Natural killer cell (primary cell): ENCODE measurements around the gene EED. TPM values are rescaled to one million over a fixed set of nuclear protein-coding genes. Genes with fewer than 3 reads are reported as not detected.

ENCODE experiments used
- ATAC-seq, 3 donors: fragments of 150-1000 bp in 2 of 3; fragments of 200-7000 bp in 1 of 3; cut with Tn5 transposase; 1 replicate in 1 of 3; 2 replicates in 2 of 3; pipeline ENCODE4 v1.10.0; 2021; ENCODE audit warnings: mild to moderate bottlenecking in 2 of 3, moderate library complexity in 2 of 3
- DNase-seq, 2 donors: peaks; one replicate each; pipeline versions ENCODE4 v3.0.0 to v3.0.0-alpha.2; 2013 to 2021; ENCODE audit warnings: mixed read lengths in 1 of 2
- H3K27ac ChIP-seq: one replicate; pipeline ENCODE4 v1.5.1; 2013; ENCODE audit warnings: mild to moderate bottlenecking, low read length
- H3K27me3 ChIP-seq: one replicate; pipeline ENCODE4 v1.6.1; 2013; ENCODE audit warnings: low read length; ENCODE audit not compliant: control insufficient read depth, insufficient read depth
- H3K36me3 ChIP-seq: one replicate; pipeline ENCODE4 v1.6.1; 2013; ENCODE audit warnings: low read length; ENCODE audit not compliant: control insufficient read depth, insufficient read depth
- H3K4me1 ChIP-seq: one replicate; pipeline ENCODE4 v1.6.1; 2013; ENCODE audit warnings: low read length; ENCODE audit not compliant: control insufficient read depth, insufficient read depth
- H3K4me3 ChIP-seq: one replicate; pipeline ENCODE4 v1.5.1; 2013; ENCODE audit warnings: low read length
- H3K9me3 ChIP-seq: one replicate; pipeline ENCODE4 v1.6.1; 2013; ENCODE audit warnings: low read length; ENCODE audit not compliant: control insufficient read depth, insufficient read depth
- H3K27ac Mint-ChIP-seq, 2 donors: one replicate each; pipeline ENCODE4 v1.8.0; 2022; ENCODE audit warnings: mild to moderate bottlenecking in 2 of 2, mixed read lengths in 2 of 2, moderate library complexity in 1 of 2
- H3K27me3 Mint-ChIP-seq, 2 donors: one replicate each; pipeline ENCODE4 v1.8.0; 2022; ENCODE audit warnings: low read depth in 2 of 2, mixed read lengths in 2 of 2
- H3K36me3 Mint-ChIP-seq: one replicate; pipeline ENCODE4 v1.8.0; 2022; ENCODE audit warnings: mixed read lengths
- H3K4me1 Mint-ChIP-seq, 2 donors: one replicate each; pipeline ENCODE4 v1.8.0; 2022; ENCODE audit warnings: mixed read lengths in 2 of 2
- H3K4me3 Mint-ChIP-seq: one replicate; pipeline ENCODE4 v1.8.0; 2022; ENCODE audit warnings: mild to moderate bottlenecking, moderate library complexity, mixed read lengths
- H3K9me3 Mint-ChIP-seq, 2 donors: one replicate each; pipeline ENCODE4 v1.8.0; 2022; ENCODE audit warnings: mixed read lengths in 2 of 2
- CTCF ChIP-seq: fragments of 200-600 bp; IDR thresholded peaks from one replicate; pipeline ENCODE4 v1.8.0; 2022; ENCODE audit warnings: antibody characterized with exemption
- WGBS: methylation state at CpG from one replicate; pipeline ENCODE4 v1.1.7; 2013; ENCODE audit warnings: missing lambda C conversion rate; ENCODE audit not compliant: insufficient coverage; 5-methylcytosine and 5-hydroxymethylcytosine counted together
- intact Hi-C: fragments of 100-400 bp; cut with micrococcal nuclease; formaldehyde crosslinking; loops from one replicate; pipeline ENCODE4 v1.14.2; 2022
- total RNA-seq, 4 donors: library from RNA; stranded (reverse); fragments of 120-200 nt in 1 of 4; gene quantifications; one replicate each; pipeline versions ENCODE4 v1.2.3 to v1.2.4, GENCODE V29; 2013 to 2022

Gene EED
- total RNA-seq, 3 donors from 2014 or later (not counting 1 experiment from before 2014, with no cell fraction given), result 26.0 to 36.9 (median 34.0) TPM

GRCh38 chr11:86241956-86242535 lies 2.5 kb upstream of the EED start:
- Mint-ChIP-seq H3K9me3 (no peaks in the 10 kb centered on the region), H3K4me1 (no peaks in the 10 kb centered on the region), H3K27ac (no peak overlapping the region), H3K36me3 (no peaks in the 10 kb centered on the region), H3K27me3 (peaks cover 0 to 11% of the 10 kb centered on the region in 2 donors), H3K4me3 (no peak overlapping the region)
- Histone ChIP-seq H3K4me3 (no peak overlapping the region), H3K9me3 (no peaks in the 10 kb centered on the region), H3K36me3 (no peaks in the 10 kb centered on the region), H3K27me3 (no peaks in the 10 kb centered on the region), H3K27ac (no peak overlapping the region), H3K4me1 (peaks cover 7% of the 10 kb centered on the region)
- DNase-seq, result no peak
- intact Hi-C loops, result no loop called here
- 74% methylated on average over 3 of the region's 4 CpGs for WGBS
- no peak for TF ChIP-seq CTCF
- ATAC-seq, result no peak

DNA sequence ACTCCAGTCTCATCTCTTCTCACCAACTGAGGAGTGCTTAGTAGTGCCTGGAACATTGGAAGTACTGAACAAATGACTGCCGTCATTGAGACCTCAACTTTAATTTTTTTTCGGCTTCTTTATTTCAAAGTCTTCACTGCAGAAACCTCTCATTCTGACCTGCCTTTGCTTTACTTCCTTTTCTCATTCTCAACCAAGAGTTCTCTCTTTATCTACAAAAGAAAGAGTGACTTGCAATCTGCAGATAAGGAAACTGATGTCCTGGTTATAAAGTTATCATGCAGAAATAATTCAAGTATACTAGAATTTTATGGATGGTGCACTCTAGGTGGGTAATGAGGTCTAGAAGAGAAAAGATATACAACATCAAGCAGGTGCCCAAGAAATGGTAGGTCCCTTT lies 1.2 kb upstream of the EED start:
- WGBS, result 41% methylated on average over 2 of the region's 2 CpGs
- H3K9me3 ChIP-seq, result no peaks in the 10 kb centered on the region
- H3K27ac Mint-ChIP-seq, result no peak overlapping the region
- peaks cover 0 to 9% of the 10 kb centered on the region in 2 donors for H3K4me1 Mint-ChIP-seq
- ATAC-seq (no peak), DNase-seq (no peak)
- no peaks in the 10 kb centered on the region for H3K36me3 Mint-ChIP-seq
- H3K27me3 ChIP-seq, result no peaks in the 10 kb centered on the region
- peaks cover 7% of the 10 kb centered on the region for H3K4me1 ChIP-seq
- H3K4me3 Mint-ChIP-seq, result no peak overlapping the region
- H3K27me3 Mint-ChIP-seq, result peaks cover 0 to 11% of the 10 kb centered on the region in 2 donors
- H3K27ac ChIP-seq, result no peak overlapping the region
- H3K36me3 ChIP-seq, result no peaks in the 10 kb centered on the region
- H3K4me3 ChIP-seq, result no peak overlapping the region
- intact Hi-C loops, result no loop called here
- no peak for TF ChIP-seq CTCF
- no peaks in the 10 kb centered on the region for H3K9me3 Mint-ChIP-seq

GRCh38 chr11:86244063-86244521 lies 461 bp upstream of the EED start:
- WGBS, result 3% methylated on average over 18 of the region's 18 CpGs
- peaks cover 0 to 11% of the 10 kb centered on the region in 2 donors for H3K27me3 Mint-ChIP-seq
- Histone ChIP-seq H3K27ac (peak overlapping the region; percentile 98), H3K4me3 (peak overlapping the region; percentile 82), H3K27me3 (no peaks in the 10 kb centered on the region), H3K9me3 (no peaks in the 10 kb centered on the region), H3K36me3 (no peaks in the 10 kb centered on the region), H3K4me1 (peaks cover 11% of the 10 kb centered on the region)
- ATAC-seq, result peak; percentile 75 to 84 (median 77)
- TF ChIP-seq CTCF, result no peak
- DNase-seq, result peak in 1 of 2 donors; percentile 96
- H3K4me1 Mint-ChIP-seq, result peaks cover 0 to 16% of the 10 kb centered on the region in 2 donors
- no peak overlapping the region for H3K4me3 Mint-ChIP-seq
- intact Hi-C loops, result no loop called here
- H3K27ac Mint-ChIP-seq, result no peak overlapping the region
- H3K36me3 Mint-ChIP-seq, result no peaks in the 10 kb centered on the region
- H3K9me3 Mint-ChIP-seq, result no peaks in the 10 kb centered on the region
